HG02973 (cell line): Measurements from ENCODE around the gene SEPTIN10.

Experiments
- ATAC-seq: cut with Tn5 transposase; IDR thresholded peaks from one replicate; pipeline ENCODE4 v1.9.1; 2021; ENCODE audit warnings: moderate library complexity; ENCODE audit not compliant: unreplicated experiment

The SEPTIN10 gene

GRCh38 chr2:109501461-109501860, 112.3 kb downstream of the SEPTIN10 start:
- no peak for ATAC-seq

DNA sequence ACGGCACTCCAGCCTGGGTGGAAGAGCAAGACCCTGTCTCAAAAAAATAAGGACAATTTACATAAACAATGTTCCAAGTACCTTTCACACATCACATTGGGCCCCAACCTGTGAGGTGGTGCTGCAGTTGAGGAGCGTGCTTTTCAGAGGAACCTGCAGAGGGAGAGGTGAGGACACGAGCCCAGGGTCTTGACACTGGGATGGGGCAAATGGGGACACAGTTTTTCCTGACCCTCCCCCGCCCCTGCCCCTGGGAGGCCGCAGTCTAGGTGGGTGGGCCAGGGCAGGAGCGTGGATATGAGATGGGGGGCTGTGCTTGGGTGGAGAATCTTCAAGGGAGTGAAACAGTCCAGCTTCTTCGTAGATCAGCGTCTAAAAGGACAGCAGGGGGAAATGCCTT, 112.9 kb downstream of the SEPTIN10 start:
- no peak for ATAC-seq

DNA sequence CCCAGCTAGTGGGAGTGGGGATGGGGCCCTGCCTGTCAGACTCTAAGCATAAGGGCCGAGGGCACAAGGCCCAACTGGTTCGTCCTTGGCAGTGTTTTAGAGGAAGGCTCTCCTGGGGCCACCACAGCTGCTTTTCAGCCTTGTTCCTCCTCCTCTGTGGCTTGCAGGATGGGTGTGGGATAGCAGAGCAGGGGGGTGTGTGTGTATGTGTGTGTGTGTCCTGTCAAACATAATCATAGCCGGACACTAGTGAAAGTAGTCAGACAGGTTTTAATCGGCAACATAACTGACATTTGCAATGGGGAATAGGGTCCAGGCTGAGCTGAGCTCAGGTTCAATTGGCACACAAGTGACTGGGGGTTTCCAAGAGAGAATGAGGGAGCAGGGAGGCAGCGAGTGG, 114.2 kb downstream of the SEPTIN10 start:
- ATAC-seq: no peak

DNA sequence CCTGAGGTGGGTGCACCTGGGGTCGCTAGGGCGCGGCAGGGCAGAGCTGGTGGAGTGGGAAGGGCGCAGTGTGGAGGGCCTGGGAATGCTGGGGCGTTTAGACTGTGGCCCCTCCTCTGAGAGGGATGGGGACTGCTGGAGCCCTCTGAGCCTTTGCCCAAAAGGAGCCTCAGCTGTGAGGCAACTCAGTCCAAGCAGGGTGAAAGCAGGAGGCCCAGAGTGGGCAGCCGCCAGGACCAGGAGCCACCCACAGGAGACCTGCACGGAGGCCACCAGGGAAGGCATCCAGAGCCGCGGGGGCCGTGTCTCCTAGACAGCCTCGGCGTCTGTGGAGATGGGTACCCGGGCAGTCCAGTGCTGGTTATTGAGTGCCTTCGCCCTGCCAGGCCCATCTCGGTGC, 114.9 kb downstream of the SEPTIN10 start:
- ATAC-seq: no peak

- no peak for ATAC-seq
These were observed 115.6 kb downstream of the SEPTIN10 start for GRCh38 chr2:109497911-109498870.

DNA sequence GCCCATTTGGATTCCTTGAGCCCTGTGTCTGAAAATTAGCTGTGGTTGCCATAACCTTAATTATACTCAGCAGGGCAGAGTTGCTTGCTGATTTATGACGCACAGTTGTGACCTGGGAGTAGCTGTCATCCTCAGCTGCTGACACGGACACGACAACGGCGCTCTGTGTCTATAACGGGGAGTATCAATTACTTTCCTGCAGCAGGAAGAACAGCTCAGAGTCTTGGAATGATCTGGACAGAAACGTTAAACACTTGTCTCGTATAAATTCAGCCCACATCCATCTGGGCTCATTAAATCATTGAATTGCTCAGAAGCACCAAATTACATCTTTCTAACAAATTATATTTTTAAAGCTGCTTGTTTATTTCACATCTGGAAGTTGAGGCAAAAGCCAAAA, 116.3 kb downstream of the SEPTIN10 start:
- ATAC-seq: no peak

GRCh38 chr2:109494351-109494750, 119.4 kb downstream of the SEPTIN10 start:
- ATAC-seq: no peak

GRCh38 chr2:109493176-109493935, 120.4 kb downstream of the SEPTIN10 start:
- no peak for ATAC-seq
